H1 (cell line): Measurements from ENCODE around the gene INTS1. TPM values are rescaled to one million over a fixed set of nuclear protein-coding genes. Genes with fewer than 3 reads are reported as not detected.

Source experiments
- CBX5 ChIP-seq: fragments of 300-800, 300-1000 bp; sonication (generic); IDR thresholded peaks from 2 replicates; pipeline ENCODE4 v1.7.1; 2016; ENCODE audit warnings: antibody characterized with exemption, low read length, low read depth
- RNF2 ChIP-seq: fragments of 200-900, 300-1000 bp; sonication (generic); IDR thresholded peaks from 2 replicates; pipeline ENCODE4 v1.7.1; 2016; ENCODE audit warnings: borderline replicate concordance, low read depth, mild to moderate bottlenecking, antibody characterized with exemption, low read length; ENCODE audit not compliant: poor library complexity, severe bottlenecking; ENCODE audit errors: missing control alignments
- SIRT6 ChIP-seq: IDR thresholded peaks from one replicate; pipeline ENCODE4 v1.7.1; 2012; ENCODE audit warnings: low read length, inconsistent platforms
- polyA plus RNA-seq, 7 experiments: library from polyadenylated mRNA; depleted of rRNA in 3 of 7; stranded (reverse) in 5 of 7; unstranded in 2 of 7; fragments of >200 nt in 5 of 7; fragments of 200-250 nt in 2 of 7; gene quantifications; 1 replicate in 5 of 7; 2 replicates in 1 of 7; 4 replicates in 1 of 7; pipeline versions ENCODE4 v1.2.1 to v1.2.3, GENCODE V29; 2011 to 2013; ENCODE audit warnings: missing spikeins in 2 of 7, mixed read lengths in 2 of 7
- total RNA-seq: library from RNA; stranded (reverse); fragmentation: NEBNext Ultra II Directional; extraction: Animal tissue kit (Norgen Biotek cat#: 25700); gene quantifications from 2 replicates; pipeline ENCODE4 v1.2.1, GENCODE V29; 2021

The INTS1 gene
- total and polyA plus RNA-seq, 2 of the 8 experiments (the other 6 are each of a cell fraction or from before 2014, with no cell fraction given), result 76.9 to 104 TPM

DNA sequence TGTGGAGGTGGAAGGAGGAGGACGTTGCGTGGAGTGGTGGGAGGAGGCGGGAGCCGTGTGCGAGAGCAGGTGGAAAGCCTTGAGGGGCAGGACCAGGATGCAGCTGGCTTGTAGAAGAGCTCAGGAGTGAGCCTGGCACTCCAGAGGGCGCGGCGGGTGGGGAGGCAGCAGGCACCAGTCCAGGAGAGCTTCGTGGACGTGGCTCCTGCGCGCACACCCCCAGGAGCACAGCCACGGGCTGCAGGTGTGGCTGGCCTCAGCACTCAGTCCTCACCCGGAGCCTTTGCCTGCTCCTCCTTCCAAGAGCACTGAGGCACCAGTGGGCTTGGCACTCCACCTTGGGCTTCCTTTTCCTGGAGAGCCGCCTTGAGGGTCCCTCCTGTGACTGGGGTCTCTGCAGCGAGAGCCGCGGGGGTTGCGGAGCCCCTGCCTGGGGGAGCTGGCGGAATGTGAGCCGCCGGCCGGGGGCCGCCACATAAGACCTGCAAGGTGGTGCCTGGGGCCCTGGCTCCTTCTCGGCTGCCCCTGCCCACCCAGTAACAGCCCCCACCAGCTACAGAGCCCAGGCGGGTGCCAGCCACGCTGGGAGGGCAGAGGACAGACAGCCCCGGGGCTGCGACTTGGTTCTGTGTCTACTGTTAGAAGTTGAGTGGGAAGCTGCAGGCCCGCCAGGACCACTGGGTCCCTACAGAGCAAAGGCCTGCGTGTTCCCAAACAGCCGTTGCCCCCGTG, 37.4 kb upstream of the INTS1 start (continued):
- TF ChIP-seq RNF2 (no peak), CBX5 (no peak), SIRT6 (no peak)
- TF ChIP-seq, all 59 proteins: peak for 0
